MCF 10A (cell line): Measurements from ENCODE around the gene GFM2. TPM values are rescaled to one million over a fixed set of nuclear protein-coding genes. Genes with fewer than 3 reads are reported as not detected.

ENCODE experiments used
- BruUV-seq: library from RNA; stranded (reverse); fragments of 400-500 nt; replicated peaks from 2 replicates; lab custom pipeline; 2021; lab: Mats Ljungman, UMichigan
- CTCF ChIA-PET: fragments of 300-600 bp; sonication (Branson Sonifier 250); formaldehyde crosslinking; extraction: SDS; loops from one replicate; lab custom pipeline; 2021; ENCODE audit warnings: antibody characterized with exemption, inconsistent platforms; lab: Yijun Ruan, JAX
- POLR2A ChIA-PET: fragments of 300-600, 350-650 bp; sonication (Branson Sonifier 250); formaldehyde crosslinking; extraction: SDS; loops from one replicate; lab custom pipeline; 2020; ENCODE audit warnings: antibody characterized with exemption, inconsistent platforms; lab: Yijun Ruan, JAX
- DNase-seq: peaks from one replicate; pipeline ENCODE4 v3.0.0-alpha.2; 2018; ENCODE audit not compliant: unreplicated experiment
- H3K27ac Mint-ChIP-seq: one replicate; pipeline ENCODE4 v1.8.0; 2022; ENCODE audit warnings: mild to moderate bottlenecking, low read depth, mixed read lengths; ENCODE audit not compliant: unreplicated experiment
- H3K27me3 Mint-ChIP-seq: one replicate; pipeline ENCODE4 v1.8.0; 2022; ENCODE audit warnings: mixed read lengths; ENCODE audit not compliant: insufficient read depth, unreplicated experiment
- H3K36me3 Mint-ChIP-seq: one replicate; pipeline ENCODE4 v1.8.0; 2022; ENCODE audit warnings: mild to moderate bottlenecking, moderate library complexity, mixed read lengths; ENCODE audit not compliant: insufficient read depth, unreplicated experiment
- H3K4me1 Mint-ChIP-seq: one replicate; pipeline ENCODE4 v1.8.0; 2022; ENCODE audit warnings: mixed read lengths; ENCODE audit not compliant: insufficient read depth, unreplicated experiment
- H3K4me3 Mint-ChIP-seq: one replicate; pipeline ENCODE4 v1.8.0; 2022; ENCODE audit warnings: mild to moderate bottlenecking, moderate library complexity, mixed read lengths; ENCODE audit not compliant: unreplicated experiment
- H3K9me3 Mint-ChIP-seq: one replicate; pipeline ENCODE4 v1.8.0; 2022; ENCODE audit warnings: mixed read lengths; ENCODE audit not compliant: unreplicated experiment
- intact Hi-C: fragments of 100-400 bp; cut with micrococcal nuclease; formaldehyde crosslinking; loops from 2 replicates; pipeline ENCODE4 v1.14.1; 2022
- total RNA-seq: library from RNA; stranded (reverse); gene quantifications from 2 replicates; pipeline ENCODE4 v1.2.3, GENCODE V29; 2022
- TF ChIP-seq, protein P1 (sequence below): fragments of 200-600 bp; IDR thresholded peaks from one replicate; pipeline ENCODE4 v1.8.0; 2022; ENCODE audit warnings: antibody characterized with exemption, mild to moderate bottlenecking; ENCODE audit not compliant: unreplicated experiment

GFM2 gene
- total RNA-seq, 1 experiment from 2014 or later: 26.4 TPM

DNA sequence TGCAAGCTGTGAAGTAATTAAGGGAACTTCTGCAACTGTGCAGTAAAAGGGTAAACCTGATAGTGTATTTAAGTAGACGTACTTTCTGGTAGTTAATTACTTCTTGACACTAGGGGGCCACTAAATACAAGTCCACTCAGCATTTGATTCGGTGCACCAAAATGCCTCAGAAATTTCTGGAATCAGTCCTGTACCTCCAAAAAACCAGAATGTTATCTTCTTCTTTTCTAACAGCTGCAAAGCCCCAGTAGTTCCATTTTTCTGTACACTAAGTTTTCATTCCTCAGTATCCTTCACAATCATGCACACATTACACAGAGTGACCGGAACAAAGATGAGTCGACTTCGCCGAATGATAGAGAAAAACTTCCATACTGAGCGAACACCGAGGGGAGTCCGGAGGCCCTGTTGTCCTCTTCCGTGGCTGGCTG lies 484 bp downstream of the GFM2 start:
- TF ChIP-seq, protein P1, sequence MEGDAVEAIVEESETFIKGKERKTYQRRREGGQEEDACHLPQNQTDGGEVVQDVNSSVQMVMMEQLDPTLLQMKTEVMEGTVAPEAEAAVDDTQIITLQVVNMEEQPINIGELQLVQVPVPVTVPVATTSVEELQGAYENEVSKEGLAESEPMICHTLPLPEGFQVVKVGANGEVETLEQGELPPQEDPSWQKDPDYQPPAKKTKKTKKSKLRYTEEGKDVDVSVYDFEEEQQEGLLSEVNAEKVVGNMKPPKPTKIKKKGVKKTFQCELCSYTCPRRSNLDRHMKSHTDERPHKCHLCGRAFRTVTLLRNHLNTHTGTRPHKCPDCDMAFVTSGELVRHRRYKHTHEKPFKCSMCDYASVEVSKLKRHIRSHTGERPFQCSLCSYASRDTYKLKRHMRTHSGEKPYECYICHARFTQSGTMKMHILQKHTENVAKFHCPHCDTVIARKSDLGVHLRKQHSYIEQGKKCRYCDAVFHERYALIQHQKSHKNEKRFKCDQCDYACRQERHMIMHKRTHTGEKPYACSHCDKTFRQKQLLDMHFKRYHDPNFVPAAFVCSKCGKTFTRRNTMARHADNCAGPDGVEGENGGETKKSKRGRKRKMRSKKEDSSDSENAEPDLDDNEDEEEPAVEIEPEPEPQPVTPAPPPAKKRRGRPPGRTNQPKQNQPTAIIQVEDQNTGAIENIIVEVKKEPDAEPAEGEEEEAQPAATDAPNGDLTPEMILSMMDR: peak; percentile 51
- ChIA-PET CTCF (interaction anchor here (0.6 to 2.0 kb wide), 21 partner anchors 9 to 1215 kb away, joined by 3 to 11 read pairs (median 3); partner anchors contain the start of gene ANKRA2), POLR2A (interaction anchor here (0.7 to 2.9 kb wide), 31 partner anchors 8 to 1930 kb away, joined by 3 to 20 read pairs (median 5); partner anchors contain the start of genes ENC1, FAM169A and HMGCR)
- Mint-ChIP-seq H3K9me3 (no peaks in the 10 kb centered on the region), H3K4me1 (peaks cover 22% of the 10 kb centered on the region), H3K36me3 (peaks cover 41% of the 10 kb centered on the region), H3K27ac (peak overlapping the region; percentile 92), H3K4me3 (peak overlapping the region; percentile 98), H3K27me3 (no peaks in the 10 kb centered on the region)
- intact Hi-C loops: loop anchor here (1.0 to 10.0 kb wide), 4 partner anchors 94 to 568 kb away; partner anchors contain the start of gene HMGCR
- peak; percentile 61 for DNase-seq
- TSS peak; percentile 61 for BruUV-seq

DNA sequence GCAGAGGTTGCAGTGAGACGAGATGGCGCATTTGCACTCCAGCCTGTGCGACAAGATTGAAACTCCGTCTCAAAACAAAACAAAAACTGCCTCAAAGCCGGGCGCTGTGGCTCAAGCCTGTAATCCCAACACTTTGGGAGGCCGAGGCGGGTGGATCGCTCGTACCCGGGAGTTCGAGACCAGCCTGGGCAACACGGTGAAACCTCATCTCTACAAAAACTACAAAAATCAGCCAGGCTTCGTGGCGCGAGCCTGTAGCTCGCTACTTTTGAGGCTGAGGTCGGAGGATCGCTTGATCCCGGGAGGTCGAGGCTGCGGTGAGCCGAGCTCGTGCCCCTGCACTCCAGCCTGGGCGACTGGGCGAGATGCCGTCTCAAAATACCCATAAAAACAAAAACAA lies 988 bp downstream of the GFM2 start:
- POLR2A ChIA-PET: interaction anchor here (0.8 to 2.9 kb wide), 16 partner anchors 9 to 575 kb away, joined by 3 to 20 read pairs (median 6); partner anchors contain the start of gene HMGCR
- CTCF ChIA-PET: interaction anchor here (0.7 to 2.0 kb wide), 11 partner anchors 18 to 1060 kb away, joined by 3 to 11 read pairs (median 4); no protein-coding TSS in a partner anchor
- H3K36me3 Mint-ChIP-seq: peaks cover 38% of the 10 kb centered on the region
- no TSS peak for BruUV-seq
- peak overlapping the region; percentile 98 for H3K4me3 Mint-ChIP-seq
- peak overlapping the region; percentile 92 for H3K27ac Mint-ChIP-seq
- H3K27me3 Mint-ChIP-seq: no peaks in the 10 kb centered on the region
- intact Hi-C loops: loop anchor here (1.0 to 10.0 kb wide), 4 partner anchors 94 to 569 kb away; partner anchors contain the start of gene HMGCR
- H3K9me3 Mint-ChIP-seq: no peaks in the 10 kb centered on the region
- DNase-seq: no peak
- TF ChIP-seq, protein P1: no peak
- H3K4me1 Mint-ChIP-seq: peaks cover 22% of the 10 kb centered on the region

DNA sequence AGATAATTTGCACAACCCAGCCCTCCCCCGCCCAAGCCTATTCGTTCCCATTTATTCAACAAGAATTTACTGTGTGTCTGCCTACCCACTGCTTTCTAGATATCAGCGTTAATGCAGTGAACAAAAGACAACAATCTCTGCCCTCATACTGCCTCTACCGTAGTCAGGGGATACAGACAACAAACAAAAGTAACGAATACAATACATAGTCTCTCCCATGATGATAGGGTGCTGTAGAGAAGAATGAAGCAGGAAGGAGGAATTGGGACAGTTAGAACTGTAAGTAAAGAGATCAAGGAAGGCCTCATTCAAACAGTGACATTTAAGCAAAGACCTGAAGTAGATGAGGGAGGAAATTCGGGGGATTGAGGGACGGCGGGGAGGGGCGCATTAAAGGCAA lies 1.7 kb downstream of the GFM2 start:
- Mint-ChIP-seq H3K9me3 (no peaks in the 10 kb centered on the region), H3K36me3 (peaks cover 38% of the 10 kb centered on the region), H3K4me1 (peaks cover 28% of the 10 kb centered on the region), H3K27ac (peak overlapping the region; percentile 54), H3K4me3 (peak overlapping the region; percentile 98), H3K27me3 (no peaks in the 10 kb centered on the region)
- no peak for DNase-seq
- no TSS peak for BruUV-seq
- CTCF ChIA-PET: interaction anchor here (2.0 to 2.8 kb wide), 2 partner anchors 154 kb away, joined by 11 to 18 read pairs; no protein-coding TSS in a partner anchor
- TF ChIP-seq, protein P1: no peak
- intact Hi-C loops: loop anchor here (5.0 to 10.0 kb wide), 2 partner anchors 93 to 570 kb away; partner anchors contain the start of gene HMGCR
- POLR2A ChIA-PET: interaction anchor here (2.9 kb wide), 1 partner anchor 138 kb away, joined by 18 read pairs; no protein-coding TSS in a partner anchor

DNA sequence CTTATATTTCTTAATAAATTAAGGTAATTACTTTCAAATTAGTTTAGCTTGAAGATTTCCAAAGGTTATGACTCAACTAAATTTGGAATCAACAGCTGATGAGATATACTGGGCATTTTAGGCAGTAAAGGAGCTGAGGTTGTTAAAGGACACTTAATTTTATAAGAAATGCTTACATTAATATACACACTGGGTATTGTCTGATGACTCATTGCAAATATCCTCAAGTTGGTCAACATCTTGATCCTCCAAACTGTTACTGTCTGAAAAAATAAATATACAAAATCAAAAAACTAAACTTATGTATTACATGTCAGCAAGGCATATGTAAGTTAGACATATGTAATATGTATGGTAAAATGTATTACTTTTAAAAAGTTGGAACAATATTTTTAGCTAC lies 3.4 kb downstream of the GFM2 start:
- CTCF ChIA-PET: interaction anchor here (0.5 to 2.8 kb wide), 12 partner anchors 9 to 1007 kb away, joined by 3 to 18 read pairs (median 4); no protein-coding TSS in a partner anchor
- intact Hi-C loops: loop anchor here (10.0 kb wide), 1 partner anchor 571 kb away; the partner anchor contains the start of gene HMGCR
- POLR2A ChIA-PET: interaction anchor here (0.6 to 2.4 kb wide), 12 partner anchors 17 to 976 kb away, joined by 3 to 9 read pairs (median 3); partner anchors contain the start of genes FAM169A and HEXB
- DNase-seq: no peak
- TF ChIP-seq, protein P1: no peak
- H3K4me3 Mint-ChIP-seq: no peak overlapping the region
- H3K27ac Mint-ChIP-seq: no peak overlapping the region
- BruUV-seq: no TSS peak
- H3K27me3 Mint-ChIP-seq: no peaks in the 10 kb centered on the region
- H3K9me3 Mint-ChIP-seq: no peaks in the 10 kb centered on the region
- H3K36me3 Mint-ChIP-seq: peaks cover 34% of the 10 kb centered on the region
- peaks cover 29% of the 10 kb centered on the region for H3K4me1 Mint-ChIP-seq
